ENCODE measurements around the gene RIN1.
"Not testable (repeated sequence)": the region's sequence is repeated elsewhere in the genome, so short reads cannot be mapped to it uniquely, and the experiment has no call there.

RIN1 gene

GRCh38 chr11:66350560-66351235 is 14.5 kb upstream of the RIN1 start:
- DNase-seq, result not testable (repeated sequence)

GRCh38 chr11:66349084-66349386 is 12.8 kb upstream of the RIN1 start:
- DNase-seq, result no peak

DNA sequence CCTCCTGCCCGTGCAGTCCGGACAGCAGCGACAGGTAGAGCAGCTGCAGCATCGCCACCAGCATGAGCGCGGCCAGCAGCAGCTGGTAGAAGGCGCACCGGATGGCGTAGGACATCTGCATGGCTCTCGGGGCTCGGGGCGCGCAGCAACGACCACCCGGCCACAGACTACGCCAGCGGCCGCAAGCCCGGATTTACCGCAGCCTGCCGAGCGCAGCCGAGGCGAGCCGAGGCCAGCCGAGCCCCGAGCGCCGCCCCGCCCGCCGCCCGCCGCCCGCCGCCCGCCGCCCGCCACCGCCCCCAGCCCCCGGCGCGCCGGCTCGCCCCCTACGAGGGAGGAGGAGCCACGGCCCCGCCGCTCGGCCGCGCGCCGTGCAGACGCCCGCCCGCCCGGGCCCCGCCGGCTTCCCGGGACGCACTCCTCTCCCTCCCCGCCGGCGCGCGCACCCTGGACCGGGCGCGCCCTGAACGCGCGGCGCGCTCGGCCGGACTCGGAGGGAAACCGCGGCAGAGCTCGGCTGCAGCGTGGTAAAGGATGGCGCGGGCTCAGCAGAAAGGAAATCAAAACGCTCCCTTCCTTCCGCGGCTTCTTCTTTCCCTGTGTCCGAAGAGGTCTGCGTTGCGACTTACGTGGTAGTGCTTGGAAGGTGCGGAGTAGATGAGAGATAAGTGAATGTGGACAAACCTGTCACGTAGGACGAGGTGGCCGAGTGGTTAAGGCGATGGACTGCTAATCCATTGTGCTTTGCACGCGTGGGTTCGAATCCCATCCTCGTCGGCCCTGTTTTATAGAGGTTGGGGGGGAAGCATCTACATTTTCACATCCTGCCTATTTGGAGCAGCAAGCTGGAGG is 11.4 kb upstream of the RIN1 start, which contains the start of gene B4GAT1:
TSS of gene B4GAT1 (minus strand) at position 205 of the 852 bp plus-strand sequence. CDS start at position 121, 84 bp downstream.
- DNase-seq, result peak; percentile 33 to 88 (median 70)

DNA sequence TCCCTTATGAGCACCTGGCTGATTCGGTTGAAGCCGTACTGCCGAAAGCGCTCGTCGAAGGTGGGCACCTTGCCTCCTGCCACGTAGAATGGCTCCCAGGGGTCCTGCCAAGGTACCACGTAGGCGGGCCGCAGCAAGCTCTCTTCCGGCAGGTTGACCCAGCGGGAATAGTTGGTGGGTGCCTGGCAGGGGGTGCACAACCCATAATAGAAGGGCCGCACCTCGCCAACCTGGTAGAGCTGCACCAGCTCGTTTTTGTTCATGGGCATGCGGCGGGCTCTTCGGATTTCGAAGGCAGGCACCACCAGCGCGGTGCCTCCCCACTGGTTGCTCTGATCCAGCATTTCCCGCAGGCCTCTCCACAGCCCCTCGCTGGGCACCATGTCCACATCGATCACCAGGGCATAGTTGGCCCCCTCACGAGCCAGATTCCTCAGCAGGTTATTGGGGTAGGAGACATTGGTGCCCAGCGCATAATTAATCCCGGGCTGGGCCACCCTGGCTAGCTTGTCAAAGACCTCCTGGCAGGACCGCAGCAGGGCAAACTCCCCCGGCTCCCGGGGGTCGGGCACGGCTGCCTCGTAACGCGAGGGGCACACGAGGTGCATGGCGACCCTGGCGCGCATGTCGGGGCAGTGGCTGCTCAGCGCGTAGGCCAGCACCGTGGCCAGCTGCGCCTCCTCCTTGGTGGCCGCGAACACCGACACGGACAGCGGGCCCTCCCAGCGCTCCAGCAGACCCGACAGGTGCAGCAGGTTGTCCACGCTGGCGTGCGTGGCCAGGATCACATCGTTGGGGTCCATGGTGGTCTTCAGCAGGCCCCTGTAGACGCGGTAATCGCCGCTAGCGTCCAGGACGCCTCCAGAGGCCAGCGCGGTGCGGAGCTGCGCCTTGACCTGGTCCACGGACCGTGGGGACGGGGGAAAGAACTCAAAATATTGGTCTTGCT is 10.5 kb upstream of the RIN1 start:
- no peak for DNase-seq

GRCh38 chr11:66345316-66345649 is 9.0 kb upstream of the RIN1 start:
- DNase-seq, result no peak

GRCh38 chr11:66344550-66345315 is 8.5 kb upstream of the RIN1 start, which contains the start of gene BRMS1:
Gene BRMS1 (minus strand): TSS chr11:66345104. CDS start chr11:66342234, 2,870 bp downstream.
- DNase-seq, result peak; percentile 88 to 97 (median 93)

GRCh38 chr11:66343176-66343575 is 6.9 kb upstream of the RIN1 start:
- DNase-seq, result no peak

DNA sequence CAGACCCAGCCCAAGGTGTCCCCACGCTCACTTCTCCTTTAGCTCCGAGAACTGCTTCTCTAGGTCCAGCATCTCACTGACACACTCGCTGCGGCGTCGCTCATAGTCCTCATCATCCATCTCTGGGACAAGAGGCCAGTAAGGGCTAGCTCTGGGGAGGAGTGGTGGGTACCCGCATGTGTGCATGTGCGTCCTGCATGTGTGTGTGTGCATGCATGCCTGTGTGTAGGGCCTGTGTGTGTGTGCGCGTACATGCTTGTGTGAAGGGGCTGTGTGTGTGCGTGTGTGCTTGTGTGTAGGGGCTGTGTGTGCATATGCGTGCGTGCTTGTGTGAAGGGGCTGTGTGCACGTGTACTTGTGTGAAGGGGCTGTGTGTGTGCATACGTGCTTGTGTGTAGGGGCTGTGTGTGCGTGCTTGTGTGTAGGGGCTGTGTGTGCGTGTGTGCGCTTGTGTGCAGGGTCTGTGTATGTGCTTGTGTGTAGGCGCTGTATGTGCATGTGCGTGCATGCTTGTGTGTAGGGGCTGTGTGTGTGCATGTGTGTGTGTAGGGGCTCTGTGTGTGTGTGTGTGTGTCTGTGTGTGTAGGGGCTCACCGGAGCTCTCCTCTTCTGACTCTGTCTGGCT is 5.4 kb upstream of the RIN1 start:
- DNase-seq, result no peak

GRCh38 chr11:66340596-66341501 is 4.6 kb upstream of the RIN1 start:
- DNase-seq, result no peak

GRCh38 chr11:66339686-66340483 is 3.7 kb upstream of the RIN1 start:
- no peak for DNase-seq

DNA sequence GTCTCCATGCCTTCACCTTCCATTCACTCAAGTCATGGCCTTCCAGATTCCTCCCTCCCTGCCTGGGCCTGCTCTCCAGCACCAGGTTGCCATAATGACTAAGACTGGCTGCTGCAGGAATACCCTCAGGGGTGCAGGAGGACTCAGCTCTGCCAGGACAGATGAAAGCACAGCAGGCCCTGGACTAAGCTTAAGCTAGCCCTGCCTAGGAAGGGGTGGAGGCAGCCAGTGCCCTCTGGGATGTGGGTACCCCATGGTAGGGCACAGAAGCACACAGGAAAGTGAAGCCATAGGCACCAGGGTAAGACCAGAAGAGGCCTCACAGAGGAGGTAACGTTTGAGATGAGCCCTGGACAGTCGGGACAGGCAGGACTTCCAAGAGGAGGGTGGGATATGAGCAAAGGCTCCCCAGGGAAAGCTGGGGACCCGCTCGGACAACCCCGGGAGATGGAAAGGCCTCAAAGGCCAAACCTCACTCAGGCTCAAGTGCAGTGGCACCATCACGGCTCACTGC is 3.0 kb upstream of the RIN1 start:
- no peak for DNase-seq

- DNase-seq, result no peak
Measured at GRCh38 chr11:66338276-66339161, 2.3 kb upstream of the RIN1 start.

- DNase-seq, result no peak
Measured at GRCh38 chr11:66337103-66337899, 1.1 kb upstream of the RIN1 start.

DNA sequence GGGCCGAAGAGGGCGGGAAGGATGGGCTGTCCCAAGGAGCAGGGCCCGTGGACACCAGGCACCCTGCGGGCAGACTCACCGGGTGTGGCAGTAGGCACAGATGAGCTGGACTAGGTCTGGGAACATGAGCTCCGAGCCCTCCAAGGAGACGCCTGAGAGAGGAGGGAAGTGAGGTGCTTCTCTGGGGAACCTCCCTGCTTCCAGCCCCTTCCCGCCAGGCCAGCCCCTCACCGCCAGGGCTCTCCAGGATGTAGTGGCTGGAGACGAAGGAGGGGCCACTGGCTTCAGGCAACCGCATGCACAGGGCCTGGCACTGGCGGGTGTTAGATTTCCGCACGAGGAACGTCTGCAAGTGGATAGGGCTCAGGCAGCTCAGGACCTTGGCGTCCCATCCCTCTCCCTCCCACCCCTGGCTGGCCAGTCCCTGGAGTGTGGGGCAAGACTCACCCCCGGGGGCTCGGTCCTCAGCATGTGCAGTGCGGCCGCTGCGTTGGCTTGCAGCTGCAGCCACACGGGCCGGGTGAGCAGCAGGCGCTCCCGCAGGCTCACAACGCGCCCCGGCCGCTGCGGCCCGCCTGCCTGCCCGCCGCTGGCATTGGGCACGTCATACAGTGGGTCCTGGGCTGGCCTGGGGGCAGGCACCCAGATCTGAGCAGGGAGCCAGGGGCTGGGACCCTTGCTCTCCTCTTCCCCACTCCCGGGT is 552 bp downstream of the RIN1 start:
- no peak for DNase-seq

DNA sequence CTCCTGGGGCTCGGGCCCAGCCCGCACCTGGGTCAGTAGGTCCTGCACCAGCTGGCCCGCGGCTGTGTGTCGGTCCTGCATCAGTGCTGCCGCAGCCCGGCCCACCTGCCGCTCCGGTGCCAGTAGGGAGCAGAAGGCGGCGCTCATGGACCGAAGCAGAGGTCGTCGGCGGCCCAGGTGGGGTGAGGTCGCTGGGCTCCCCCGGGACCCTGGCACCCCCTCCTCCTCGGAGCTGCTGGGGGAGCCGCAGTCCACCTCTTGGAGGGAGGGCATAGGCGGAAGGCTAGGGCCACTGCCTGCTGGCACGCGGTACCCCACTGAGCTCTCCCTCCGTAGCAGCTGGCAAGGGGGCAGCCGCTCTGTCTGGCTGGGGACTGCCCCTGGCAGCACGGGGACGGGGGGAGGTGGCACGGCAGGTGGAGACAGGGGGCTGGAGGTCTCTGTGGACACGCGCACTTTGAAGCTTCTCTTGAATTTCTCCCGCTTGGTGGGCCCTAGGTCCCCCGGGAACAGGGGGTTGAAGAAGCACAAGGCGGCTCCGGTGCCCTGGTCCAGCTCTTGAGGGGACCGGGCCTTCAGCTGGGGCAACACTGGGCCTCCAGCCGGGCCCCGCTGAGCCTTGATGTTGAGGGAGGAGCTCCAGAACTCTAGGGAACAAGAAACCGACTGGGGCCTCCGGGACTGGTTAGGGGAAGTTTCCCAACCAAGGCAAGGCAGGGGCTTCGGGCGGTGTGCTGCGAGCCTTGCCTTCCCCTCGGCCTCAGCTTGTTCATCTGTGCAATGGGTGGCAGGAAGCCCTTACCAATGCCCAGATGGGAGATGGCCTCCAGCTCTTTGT is 1.4 kb downstream of the RIN1 start:
- no peak for DNase-seq
